Measurements from ENCODE around the gene FNDC3B. TPM values are rescaled to one million over a fixed set of nuclear protein-coding genes. Genes with fewer than 3 reads are reported as not detected.

The FNDC3B gene
- total and polyA plus RNA-seq, 2 of the 8 experiments (the other 6 are each of a cell fraction or from before 2014, with no cell fraction given), result 14.1 to 44.4 TPM

DNA sequence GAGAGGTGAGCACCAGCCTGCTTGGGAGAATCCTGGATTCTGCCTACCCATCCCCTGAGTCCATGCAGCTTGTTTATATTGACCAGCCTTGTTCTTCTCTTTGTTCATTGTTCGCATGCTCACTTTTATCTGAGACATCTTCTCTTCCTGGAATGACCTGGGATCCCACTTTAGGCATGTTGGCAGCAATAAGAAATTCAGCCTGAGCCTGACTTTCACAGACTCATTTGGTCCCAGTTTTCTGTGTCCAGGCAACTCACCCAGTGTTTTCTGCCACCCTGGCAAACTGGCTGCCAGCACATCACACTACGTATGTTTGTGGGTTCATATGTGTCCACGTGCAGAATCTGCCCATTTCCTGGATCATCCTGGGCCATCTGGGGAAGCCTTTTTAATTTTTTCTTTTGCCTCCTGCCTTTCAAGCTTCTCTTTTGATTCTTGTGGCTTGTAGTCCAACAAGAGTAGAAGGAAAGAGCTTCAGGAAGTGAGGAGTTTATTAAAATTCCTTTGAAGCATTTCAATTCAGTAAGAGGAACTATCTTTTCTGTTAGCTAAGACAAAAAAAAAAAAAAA lies 199.9 kb downstream of the FNDC3B start:
- peaks cover 0 to 9% of the 10 kb centered on the region in 2 experiments; a peak in 2 of 4 replicates for H3K79me2 ChIP-seq (ENCODE audit: control insufficient read depth in 1 of 2, insufficient read depth in 2 of 2, low read length in 2 of 2)
- H3K56ac ChIP-seq (replicated peaks; ENCODE audit: insufficient read length, low read depth, low read length), result no peak overlapping the region
- no peak overlapping the region for H3K4me2 ChIP-seq (ENCODE audit: insufficient read depth in 1 of 2, low read depth in 2 of 2, low read length in 2 of 2)
- POLR2A ChIA-PET (ENCODE audit: partially characterized antibody), result no interaction called here
- H2AFZ ChIP-seq (ENCODE audit: low read length), result no peak overlapping the region
- TF ChIP-seq CEBPB (IDR thresholded peaks at IDR 0.05; ENCODE audit: low read depth, low read length) (no peak), JUN (IDR thresholded peaks at IDR 0.05; ENCODE audit: low read depth, low read length) (no peak), MAFK (IDR thresholded peaks at IDR 0.05; ENCODE audit: low read depth, low read length) (no peak), CBX8 (IDR thresholded peaks at IDR 0.05; ENCODE audit: borderline replicate concordance, low read depth, low read length) (no peak), RBBP5 (IDR thresholded peaks at IDR 0.05; ENCODE audit: borderline replicate concordance, low read depth, low read length) (no peak), ZNF274 (IDR thresholded peaks at IDR 0.05; ENCODE audit: borderline replicate concordance, extremely low read depth, low read length) (no peak), SUZ12 (IDR thresholded peaks at IDR 0.05; ENCODE audit: low read length) (no peak), CHD2 (IDR thresholded peaks at IDR 0.05; ENCODE audit: low read length) (no peak), HDAC2 (IDR thresholded peaks at IDR 0.05; ENCODE audit: borderline replicate concordance in 1 of 2, low read depth in 2 of 2, low read length in 2 of 2) (no peak), POLR2A (IDR thresholded peaks at IDR 0.05; ENCODE audit: control extremely low read depth in 1 of 2, low read depth in 2 of 2, low read length in 2 of 2) (no peak), HDAC6 (IDR thresholded peaks at IDR 0.05; ENCODE audit: low read depth, low read length) (no peak), NRF1 (IDR thresholded peaks at IDR 0.05; ENCODE audit: low read depth, low read length) (no peak), SIRT6 (IDR thresholded peaks at IDR 0.05; ENCODE audit: low read length) (no peak), RXRA (IDR thresholded peaks at IDR 0.05; ENCODE audit: insufficient read depth, low read depth, low read length) (no peak)
- no peak overlapping the region for H4K8ac ChIP-seq (ENCODE audit: extremely low read depth, insufficient read depth, low read length)
- H3K4me1 ChIP-seq (replicated peaks in 1 of 4; ENCODE audit: control insufficient read depth in 3 of 4, insufficient read depth in 4 of 4, low read length in 3 of 4), result no peaks in the 10 kb centered on the region
- no peak overlapping the region for H2BK15ac ChIP-seq (ENCODE audit: low read length)
- DNase-seq (ENCODE audit: low read depth in 1 of 2, low spot score in 2 of 2) (no peak), FAIRE-seq (no peak)
- H4K20me1 ChIP-seq (replicated peaks in 1 of 2; ENCODE audit: control insufficient read depth in 1 of 2, insufficient read depth in 2 of 2, low read length in 2 of 2), result no peaks in the 10 kb centered on the region
- H2BK20ac ChIP-seq (ENCODE audit: low read length), result no peak overlapping the region
- H2BK12ac ChIP-seq (ENCODE audit: low read depth, low read length), result no peak overlapping the region
- no peak overlapping the region for H2BK5ac ChIP-seq (ENCODE audit: low read depth, low read length)
- no peak overlapping the region for H3K4me3 ChIP-seq (ENCODE audit: extremely low read depth in 1 of 4, insufficient read depth in 2 of 4, low read depth in 3 of 4, low read length in 4 of 4)
- H3K9me3 ChIP-seq (ENCODE audit: insufficient read depth in 2 of 2, low read depth in 1 of 2, low read length in 1 of 2), result peaks cover 19 to 29% of the 10 kb centered on the region in 2 experiments
- no peaks in the 10 kb centered on the region for H3K23me2 ChIP-seq (ENCODE audit: low read depth, low read length)
- H2AK5ac ChIP-seq (ENCODE audit: low read depth, low read length), result no peak overlapping the region
- no peak overlapping the region for H2BK120ac ChIP-seq (replicated peaks; ENCODE audit: low read depth, low read length)
- no peak overlapping the region for H3K4ac ChIP-seq (replicated peaks; ENCODE audit: insufficient read length, low read depth, low read length)
- no peaks in the 10 kb centered on the region for H3K27me3 ChIP-seq (replicated peaks in 1 of 4; ENCODE audit: control insufficient read depth in 3 of 4, extremely low read depth in 1 of 4, insufficient read depth in 3 of 4, low read length in 3 of 4)
- no peak overlapping the region for H3K9ac ChIP-seq (replicated peaks in 1 of 4; ENCODE audit: extremely low read depth in 1 of 4, low read depth in 3 of 4, low read length in 3 of 4)
- CTCF ChIA-PET (ENCODE audit: partially characterized antibody), result interaction anchor here (1.3 kb wide), 1 partner anchor 10 kb away, joined by 4 read pairs; no protein-coding TSS in a partner anchor
- no peak overlapping the region for H4K5ac ChIP-seq (ENCODE audit: insufficient read length, low read depth, low read length)
- peaks cover 0 to 22% (median 6%) of the 10 kb centered on the region in 4 experiments; a peak in 4 of 8 replicates for H3K36me3 ChIP-seq (ENCODE audit: control insufficient read depth in 2 of 4, insufficient read depth in 4 of 4, low read length in 3 of 4)
- no peak overlapping the region for H3K14ac ChIP-seq (ENCODE audit: insufficient read length)
- no peak overlapping the region for H3K27ac ChIP-seq (ENCODE audit: low read depth, low read length)
- H3K18ac ChIP-seq (ENCODE audit: extremely low read depth, low read length), result no peak overlapping the region
- 91% methylated on average over 3 of the region's 3 CpGs; no CpG with 5 or more reads in 1 of the 2 experiments for WGBS, 2 experiments (ENCODE audit: extremely low coverage in 1 of 2, insufficient coverage in 1 of 2, insufficient read length in 1 of 2, insufficient replicate concordance in 2 of 2, low coverage in 1 of 2, low lambda C conversion rate in 2 of 2, missing lambda C conversion rate in 1 of 2)
- no peak overlapping the region for H4K91ac ChIP-seq (replicated peaks; ENCODE audit: insufficient read length, low read length)
- H3K23ac ChIP-seq (ENCODE audit: insufficient read length), result no peak overlapping the region
- H3K79me1 ChIP-seq (ENCODE audit: low read depth, low read length), result 0 out of 2 replicates have a peak, but pooled peaks cover 2% of the 10 kb centered on the region
